ENCODE measurements around the gene VIT.

Gene VIT

DNA sequence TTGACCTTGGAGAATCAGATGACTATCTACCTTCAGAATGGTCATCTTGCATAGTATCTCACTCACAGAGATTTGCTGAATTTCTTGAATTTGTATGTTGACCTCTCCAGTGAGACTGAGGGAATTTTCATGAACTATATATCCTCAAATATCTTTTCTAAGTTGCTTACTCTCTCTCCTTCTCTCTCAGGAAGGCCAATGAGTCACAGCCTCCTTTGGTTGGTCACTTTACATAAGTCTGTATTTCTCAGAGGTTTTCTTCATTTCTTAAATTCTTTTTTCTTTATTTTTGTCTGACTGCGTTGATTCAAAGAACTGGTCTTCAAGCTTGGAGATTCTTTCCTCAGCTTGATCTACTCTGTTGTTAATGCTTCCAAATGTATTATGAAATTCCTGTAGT, 51.7 kb downstream of the VIT start:
- in situ Hi-C loops (cut with HindIII; ENCODE audit: low sequenced_read_pairs): no loop called here

DNA sequence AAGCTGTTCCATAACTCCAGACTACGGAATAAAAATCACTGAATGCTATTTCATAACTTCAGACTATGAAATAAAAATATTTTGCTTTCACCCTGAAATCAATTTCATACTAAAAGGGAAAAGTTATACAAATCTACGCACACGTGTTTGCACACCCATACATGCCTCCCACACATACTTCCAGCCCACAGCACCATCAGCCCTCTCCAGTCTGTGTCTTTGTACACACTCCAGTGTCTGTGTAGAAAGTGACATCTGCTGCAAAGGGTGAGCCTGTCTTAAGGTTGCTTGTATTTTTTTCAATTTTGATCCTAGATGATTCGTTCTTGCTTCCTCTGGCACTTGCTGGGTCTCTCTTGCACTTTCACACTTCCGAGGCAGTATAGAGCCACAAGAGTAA, 53.6 kb downstream of the VIT start:
- in situ Hi-C loops (cut with HindIII; ENCODE audit: low sequenced_read_pairs): no loop called here

DNA sequence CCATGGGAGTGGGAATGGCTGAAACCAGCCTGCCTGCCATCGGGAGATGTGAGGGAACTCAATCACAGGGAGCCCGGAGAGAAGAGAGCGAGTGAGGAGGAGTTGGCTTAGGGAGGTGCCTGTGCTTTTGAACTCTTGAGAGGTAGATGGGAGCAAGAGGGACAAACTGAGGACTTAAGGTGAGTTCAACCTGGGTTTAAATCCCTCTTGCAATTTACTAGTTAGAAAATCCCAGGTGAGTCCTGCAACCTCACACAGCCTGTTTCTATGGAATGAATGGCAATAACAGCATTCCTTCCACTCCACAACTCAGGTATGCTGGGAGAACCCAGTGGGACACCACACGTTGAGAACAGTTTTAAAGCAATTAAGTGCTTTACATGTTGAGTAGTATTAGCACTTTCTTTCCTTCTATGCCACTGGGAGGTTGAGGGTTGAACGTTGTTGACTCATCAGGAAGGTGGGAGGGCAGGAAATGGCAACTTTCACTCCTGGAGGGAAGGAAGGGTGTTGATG, 57.3 kb downstream of the VIT start:
- in situ Hi-C loops (cut with HindIII; ENCODE audit: low sequenced_read_pairs): no loop called here

GRCh38 chr2:36754578-36754977, 58.1 kb downstream of the VIT start:
- in situ Hi-C loops (cut with HindIII; ENCODE audit: low sequenced_read_pairs): no loop called here

DNA sequence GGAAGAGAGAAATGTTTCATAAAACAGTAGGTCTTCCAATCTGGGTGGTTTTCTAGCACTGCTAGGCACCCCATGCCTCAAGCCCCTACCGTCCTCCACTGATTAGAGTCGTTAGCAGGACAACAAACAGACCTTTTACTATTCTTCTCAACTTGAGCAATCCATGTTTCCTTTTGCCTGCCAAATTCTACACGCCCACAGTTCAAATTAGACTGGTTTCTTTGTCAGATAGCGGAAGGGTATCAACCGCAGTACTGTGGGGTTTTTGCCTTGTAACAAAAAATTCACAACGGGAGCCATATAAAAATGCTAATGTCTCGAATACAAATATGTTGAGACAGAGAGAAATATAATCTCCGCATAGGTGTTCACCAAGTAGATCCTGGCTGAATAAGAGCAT, 59.9 kb downstream of the VIT start:
- in situ Hi-C loops (cut with HindIII; ENCODE audit: low sequenced_read_pairs): no loop called here

GRCh38 chr2:36762764-36763490, 66.4 kb downstream of the VIT start:
- in situ Hi-C loops (cut with HindIII; ENCODE audit: low sequenced_read_pairs): no loop called here

- in situ Hi-C loops (cut with HindIII; ENCODE audit: low sequenced_read_pairs): no loop called here
These were observed 72.6 kb downstream of the VIT start for GRCh38 chr2:36769106-36769505.

- in situ Hi-C loops (cut with HindIII; ENCODE audit: low sequenced_read_pairs): no loop called here
These were observed 74.2 kb downstream of the VIT start for GRCh38 chr2:36770542-36771287.

GRCh38 chr2:36771671-36772070, 75.2 kb downstream of the VIT start:
- in situ Hi-C loops (cut with HindIII; ENCODE audit: low sequenced_read_pairs): no loop called here

DNA sequence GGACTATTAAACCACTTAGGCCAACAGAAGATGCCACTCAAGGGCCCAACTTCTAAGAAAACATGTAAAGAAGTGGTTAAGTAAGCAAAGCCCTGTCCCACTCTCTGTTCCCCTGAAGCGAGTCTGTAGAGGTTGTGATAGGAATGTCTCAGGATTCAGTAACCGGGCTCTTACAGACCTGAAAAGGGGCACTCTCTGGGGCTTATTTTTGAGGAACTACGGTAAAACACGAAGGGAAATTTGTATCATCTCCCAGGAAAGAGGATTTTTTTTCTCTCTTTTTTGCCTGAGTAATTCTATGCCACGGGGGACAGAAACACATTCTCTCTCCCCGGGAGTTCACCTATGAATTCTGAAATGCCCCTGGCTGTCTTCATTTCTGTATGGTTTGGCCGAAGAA, 77.4 kb downstream of the VIT start:
- in situ Hi-C loops (cut with HindIII; ENCODE audit: low sequenced_read_pairs): no loop called here

GRCh38 chr2:36775261-36775660, 78.8 kb downstream of the VIT start:
- in situ Hi-C loops (cut with HindIII; ENCODE audit: low sequenced_read_pairs): no loop called here

GRCh38 chr2:36775806-36776205, 79.3 kb downstream of the VIT start:
- in situ Hi-C loops (cut with HindIII; ENCODE audit: low sequenced_read_pairs): no loop called here

DNA sequence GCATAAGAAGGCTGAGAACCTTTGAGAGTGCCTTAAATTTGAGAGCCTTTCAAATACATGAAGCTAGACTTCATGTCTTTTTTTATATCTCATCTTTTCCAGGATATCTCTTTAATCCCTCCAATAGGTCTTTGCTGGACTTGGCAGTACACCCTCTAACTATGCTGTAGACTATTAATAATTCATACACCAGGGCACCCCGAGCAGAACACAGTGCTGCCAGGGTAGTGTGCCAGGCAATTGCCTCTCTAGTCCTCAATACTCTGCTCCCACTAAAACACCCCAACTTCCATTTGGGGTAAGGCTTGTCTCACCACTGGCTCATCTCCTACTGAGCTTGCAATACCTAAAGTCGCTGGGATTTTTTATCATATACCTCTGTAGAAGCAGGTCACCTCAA, 80.8 kb downstream of the VIT start:
- in situ Hi-C loops (cut with HindIII; ENCODE audit: low sequenced_read_pairs): no loop called here

GRCh38 chr2:36777788-36778187, 81.3 kb downstream of the VIT start:
- in situ Hi-C loops (cut with HindIII; ENCODE audit: low sequenced_read_pairs): no loop called here

DNA sequence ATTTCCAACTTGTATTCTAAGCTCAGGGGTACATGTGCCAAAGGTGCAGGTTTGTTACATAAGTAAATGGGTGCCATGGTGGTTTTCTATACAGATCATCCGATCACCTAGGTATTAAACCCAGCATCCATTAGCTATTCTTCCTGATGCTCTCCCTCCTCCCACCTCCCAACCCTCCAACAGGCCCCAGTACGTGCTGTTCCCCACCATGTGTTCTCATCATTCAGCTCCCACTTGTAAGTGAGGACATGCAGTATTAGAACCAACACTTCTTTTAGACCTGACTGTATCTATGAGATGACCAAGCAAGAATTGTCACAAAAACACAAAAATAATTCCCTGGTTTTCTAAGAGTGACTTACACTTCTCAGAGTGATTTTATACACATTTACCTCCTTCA, 83.0 kb downstream of the VIT start:
- in situ Hi-C loops (cut with HindIII; ENCODE audit: low sequenced_read_pairs): no loop called here

DNA sequence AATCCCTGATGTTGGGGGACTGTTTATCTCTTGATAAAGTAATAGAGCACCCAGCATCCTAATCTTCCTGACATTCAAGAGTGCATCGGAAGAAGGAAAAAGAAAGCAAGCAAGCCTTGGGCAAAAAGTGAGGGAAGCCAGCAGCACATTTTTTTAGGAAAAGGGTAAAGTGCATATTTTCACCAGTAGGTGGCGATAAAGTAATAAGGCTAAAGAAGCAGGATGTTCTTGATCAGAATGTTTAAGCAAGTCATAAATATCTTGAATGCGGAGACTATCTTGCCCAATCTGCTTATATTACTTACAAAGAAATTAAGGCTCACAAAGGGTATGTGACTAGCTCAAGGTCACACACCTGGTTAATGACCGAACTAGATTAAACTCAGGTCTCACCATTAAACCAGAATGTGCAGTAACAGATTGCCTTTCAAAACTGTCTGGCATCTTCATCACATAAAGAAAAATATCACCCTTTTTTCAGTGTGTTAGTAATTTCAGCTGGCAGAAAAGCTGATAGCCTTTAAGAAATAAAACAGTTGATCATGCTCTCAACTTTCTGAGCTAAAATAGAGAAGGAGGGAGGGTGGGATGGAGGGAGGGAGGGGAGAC, 83.8 kb downstream of the VIT start:
- in situ Hi-C loops (cut with HindIII; ENCODE audit: low sequenced_read_pairs): no loop called here

- in situ Hi-C loops (cut with HindIII; ENCODE audit: low sequenced_read_pairs): no loop called here
These were observed 85.6 kb downstream of the VIT start for GRCh38 chr2:36781907-36782720.

GRCh38 chr2:36783246-36783645, 86.7 kb downstream of the VIT start:
- in situ Hi-C loops (cut with HindIII; ENCODE audit: low sequenced_read_pairs): no loop called here

DNA sequence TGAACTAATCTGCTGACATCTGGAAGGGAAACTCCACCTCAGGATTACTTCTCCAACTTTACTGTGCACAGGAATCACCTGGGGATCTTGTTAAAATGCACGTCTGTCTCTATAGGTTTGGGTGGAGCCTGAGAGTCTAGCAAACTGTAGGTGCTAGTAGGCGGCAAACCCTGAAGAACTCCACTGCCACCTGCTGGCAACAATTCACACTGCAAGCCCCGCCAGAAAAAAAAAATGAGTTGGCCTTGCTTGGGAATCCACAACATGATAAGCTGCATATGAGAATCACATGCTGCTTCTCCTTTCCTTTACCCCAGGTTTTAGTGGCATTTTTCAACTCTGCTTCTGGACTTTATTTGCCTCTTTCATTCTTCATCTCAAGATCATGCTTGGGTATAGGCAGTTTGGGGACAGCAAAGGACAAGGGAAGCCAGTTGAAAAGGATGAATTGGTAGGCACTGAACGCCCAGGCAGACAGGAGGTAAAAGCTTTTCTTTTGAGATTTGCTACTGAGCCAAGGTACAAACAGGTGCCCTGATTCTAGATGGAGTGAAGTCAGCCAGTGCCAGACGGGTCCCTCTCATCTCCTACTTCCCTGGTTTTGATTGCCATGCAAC, 88.8 kb downstream of the VIT start:
- in situ Hi-C loops (cut with HindIII; ENCODE audit: low sequenced_read_pairs): no loop called here

- in situ Hi-C loops (cut with HindIII; ENCODE audit: low sequenced_read_pairs): no loop called here
These were observed 92.8 kb downstream of the VIT start for GRCh38 chr2:36789181-36789804.

Data from endothelial cell of hepatic sinusoid (primary cell).